ENCODE measurements around the gene ADAMTSL1.

ADAMTSL1 gene

GRCh38 chr9:18622186-18622836 is 148.4 kb downstream of the ADAMTSL1 start:
- no peaks in the 10 kb centered on the region for H3K79me2 ChIP-seq (ENCODE audit: insufficient read depth, low read depth)
- no peak overlapping the region for H3K4me3 ChIP-seq (IDR thresholded peaks at IDR 0.05; ENCODE audit: insufficient read depth, low read depth, low read length)
- no peak overlapping the region for H3K9ac ChIP-seq
- H4K20me1 ChIP-seq (ENCODE audit: insufficient read depth) = no peaks in the 10 kb centered on the region
- TF ChIP-seq CTCF (conservative IDR thresholded peaks at IDR 0.05; ENCODE audit: low read depth, low read length) = no peak
- H3K4me2 ChIP-seq = no peak overlapping the region
- no peaks in the 10 kb centered on the region for H3K27me3 ChIP-seq (ENCODE audit: insufficient read depth, low read depth)
- H2AFZ ChIP-seq (ENCODE audit: low read depth) = no peak overlapping the region
- no peaks in the 10 kb centered on the region for H3K36me3 ChIP-seq (ENCODE audit: insufficient read depth)
- no peak overlapping the region for H3K27ac ChIP-seq
- H3K4me1 ChIP-seq (ENCODE audit: low read depth, poor library complexity, severe bottlenecking) = no peaks in the 10 kb centered on the region

GRCh38 chr9:18623221-18624079 is 149.5 kb downstream of the ADAMTSL1 start:
- no peak overlapping the region for H3K9ac ChIP-seq
- H3K79me2 ChIP-seq (ENCODE audit: insufficient read depth, low read depth) = no peaks in the 10 kb centered on the region
- no peak overlapping the region for H2AFZ ChIP-seq (ENCODE audit: low read depth)
- H4K20me1 ChIP-seq (ENCODE audit: insufficient read depth) = no peaks in the 10 kb centered on the region
- H3K36me3 ChIP-seq (ENCODE audit: insufficient read depth) = no peaks in the 10 kb centered on the region
- no peak overlapping the region for H3K4me2 ChIP-seq
- no peak overlapping the region for H3K4me3 ChIP-seq (IDR thresholded peaks at IDR 0.05; ENCODE audit: insufficient read depth, low read depth, low read length)
- TF ChIP-seq CTCF (conservative IDR thresholded peaks at IDR 0.05; ENCODE audit: low read depth, low read length) = no peak
- H3K27me3 ChIP-seq (ENCODE audit: insufficient read depth, low read depth) = no peaks in the 10 kb centered on the region
- H3K27ac ChIP-seq = no peak overlapping the region
- H3K4me1 ChIP-seq (ENCODE audit: low read depth, poor library complexity, severe bottlenecking) = no peaks in the 10 kb centered on the region

GRCh38 chr9:18626046-18626698 is 152.2 kb downstream of the ADAMTSL1 start:
- no peak for TF ChIP-seq CTCF (conservative IDR thresholded peaks at IDR 0.05; ENCODE audit: low read depth, low read length)

GRCh38 chr9:18629136-18629535 is 155.2 kb downstream of the ADAMTSL1 start:
- Histone ChIP-seq H3K4me3 (IDR thresholded peaks at IDR 0.05; ENCODE audit: insufficient read depth, low read depth, low read length) (no peak overlapping the region), H4K20me1 (ENCODE audit: insufficient read depth) (no peaks in the 10 kb centered on the region), H3K4me2 (no peak overlapping the region), H3K36me3 (ENCODE audit: insufficient read depth) (no peaks in the 10 kb centered on the region), H3K79me2 (ENCODE audit: insufficient read depth, low read depth) (no peaks in the 10 kb centered on the region), H3K27ac (no peak overlapping the region), H3K9ac (no peak overlapping the region), H3K27me3 (ENCODE audit: insufficient read depth, low read depth) (no peaks in the 10 kb centered on the region), H2AFZ (ENCODE audit: low read depth) (no peak overlapping the region), H3K4me1 (ENCODE audit: low read depth, poor library complexity, severe bottlenecking) (no peaks in the 10 kb centered on the region)
- no peak for TF ChIP-seq CTCF (conservative IDR thresholded peaks at IDR 0.05; ENCODE audit: low read depth, low read length)

More at GRCh38 chr9:18626046-18626698, 152.2 kb downstream of the ADAMTSL1 start:
- Histone ChIP-seq H3K36me3 (ENCODE audit: insufficient read depth) (no peaks in the 10 kb centered on the region), H3K4me3 (IDR thresholded peaks at IDR 0.05; ENCODE audit: insufficient read depth, low read depth, low read length) (no peak overlapping the region), H3K4me2 (no peak overlapping the region), H3K27me3 (ENCODE audit: insufficient read depth, low read depth) (no peaks in the 10 kb centered on the region), H3K9ac (no peak overlapping the region), H3K27ac (no peak overlapping the region), H4K20me1 (ENCODE audit: insufficient read depth) (no peaks in the 10 kb centered on the region), H3K79me2 (ENCODE audit: insufficient read depth, low read depth) (no peaks in the 10 kb centered on the region), H3K4me1 (ENCODE audit: low read depth, poor library complexity, severe bottlenecking) (no peaks in the 10 kb centered on the region), H2AFZ (ENCODE audit: low read depth) (no peak overlapping the region)

Data from KMS-11 (cell line).